Hepatic stellate cell (primary cell): ENCODE measurements around the gene SPDEF.

Experiments
- DNase-seq: peaks from one replicate; pipeline ENCODE4 v3.0.0; 2011; ENCODE audit warnings: low spot score

Gene SPDEF

DNA sequence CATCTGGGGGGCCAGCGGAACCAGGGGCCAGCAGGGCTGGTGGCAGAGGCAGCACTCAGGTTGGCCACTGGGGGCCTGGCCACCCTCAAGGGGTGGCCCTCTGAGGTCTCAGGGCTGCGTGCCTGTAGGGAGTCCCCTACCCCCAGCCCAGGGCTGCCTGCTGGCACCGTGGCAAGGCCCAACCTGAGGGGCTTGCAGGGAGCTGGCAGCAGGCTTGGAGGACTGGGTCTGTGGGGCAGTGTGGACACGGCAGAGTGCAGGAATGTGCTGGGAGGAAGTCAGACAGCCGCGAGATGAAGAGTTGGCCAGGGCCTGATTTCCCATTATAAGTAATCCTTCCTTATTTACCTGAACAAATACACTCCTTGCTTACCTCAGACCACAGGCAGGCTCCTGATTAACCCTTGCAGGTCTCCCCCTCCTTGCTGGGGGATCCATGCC is at the start of gene SPDEF:
TSS of gene SPDEF (minus strand) at position 299 of the 441 bp plus-strand sequence. CDS start 11,874 bp downstream, outside the sequence.
- DNase-seq, result no peak

DNA sequence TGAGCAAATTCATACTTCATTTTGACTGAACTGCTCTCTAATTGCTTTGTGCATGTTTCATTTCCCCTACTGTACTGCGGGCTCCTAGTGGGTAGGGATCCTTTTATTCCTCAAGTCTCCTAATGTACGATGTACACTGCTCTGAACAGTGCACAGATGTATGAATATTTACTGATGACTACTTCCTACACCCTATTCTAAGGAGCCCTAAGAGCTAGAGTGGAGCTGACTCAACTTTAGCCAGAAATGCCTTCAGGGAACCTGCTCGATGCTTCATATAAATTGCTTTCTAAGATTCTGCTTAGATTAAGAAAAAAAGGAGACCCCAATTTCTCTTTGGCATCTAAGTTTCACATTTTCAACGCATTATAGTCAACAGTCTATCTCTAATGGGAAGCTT is 47.6 kb upstream of the SPDEF start:
- no peak for DNase-seq

DNA sequence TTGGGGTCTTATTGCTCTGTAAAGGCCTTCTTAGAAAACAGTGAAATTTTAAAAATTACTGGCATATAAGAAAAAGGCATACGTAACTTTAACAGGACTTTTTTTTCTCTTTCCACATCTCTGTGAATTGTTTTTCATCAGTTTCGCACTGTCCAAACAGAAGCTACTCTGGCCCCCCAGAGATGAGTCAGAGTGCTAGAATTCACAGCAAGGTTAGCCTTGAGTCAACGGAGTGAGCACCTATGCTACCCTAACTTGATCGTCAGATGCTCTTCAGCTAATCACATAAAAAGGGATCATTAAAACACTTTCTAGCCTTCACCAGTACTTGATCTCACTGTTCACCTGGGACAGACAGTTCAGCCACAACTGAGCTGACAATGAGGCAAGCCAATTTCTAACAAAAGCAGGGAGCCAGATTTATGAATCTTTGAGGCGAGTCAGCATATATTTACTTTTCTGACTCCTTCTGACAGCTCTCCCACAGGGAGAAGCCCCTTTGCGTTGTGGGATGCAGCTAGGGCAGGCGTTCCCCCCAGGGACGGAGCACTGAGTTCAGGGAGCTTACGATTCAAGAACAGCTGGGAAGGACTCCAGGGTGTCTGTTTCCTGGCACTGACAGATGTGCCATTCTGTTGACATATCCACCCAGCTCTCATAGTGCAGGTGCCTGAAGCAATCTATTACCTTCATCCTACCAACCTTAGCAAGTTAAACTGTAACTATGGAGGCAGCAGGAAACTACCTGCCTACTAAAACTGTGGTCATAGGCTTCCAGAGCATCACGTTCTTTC is 46.4 kb upstream of the SPDEF start:
- no peak for DNase-seq

DNA sequence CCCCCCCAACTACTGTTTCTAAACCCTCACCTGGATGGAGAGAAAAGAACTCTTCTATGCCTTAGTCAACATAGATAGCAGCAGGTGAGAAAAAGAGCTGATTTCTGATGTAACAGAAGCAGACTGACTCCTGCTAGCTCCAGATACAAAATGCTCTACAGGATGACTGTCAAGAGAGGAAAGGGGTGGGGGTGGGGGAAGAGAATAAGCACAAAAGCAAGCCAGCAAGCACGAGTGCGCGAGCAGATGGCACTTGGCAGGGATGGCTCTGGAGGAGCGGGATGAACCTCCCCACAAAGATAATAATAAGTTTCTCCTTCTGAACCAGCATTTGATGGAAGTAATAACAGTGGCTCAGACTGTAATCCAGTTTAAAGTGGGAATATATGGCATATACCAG is 45.6 kb upstream of the SPDEF start:
- no peak for DNase-seq

DNA sequence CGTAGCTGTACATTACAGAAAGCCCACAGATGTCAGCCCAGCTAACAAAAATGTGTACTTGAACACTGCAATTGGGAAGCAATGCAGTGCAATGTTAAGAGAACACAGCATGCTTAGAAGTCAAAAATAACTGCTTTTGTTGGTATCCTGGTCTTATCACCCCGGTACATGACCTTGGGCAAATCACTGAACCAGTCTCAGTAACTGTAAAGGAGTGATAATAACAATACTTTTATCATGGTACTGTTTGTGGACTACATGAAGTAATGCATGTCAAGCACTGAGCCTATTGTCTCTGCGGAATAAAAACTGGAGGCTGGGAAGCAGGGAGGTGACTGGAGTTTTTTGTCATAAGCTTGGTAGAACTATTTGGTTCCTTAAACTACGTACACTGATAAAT is 44.7 kb upstream of the SPDEF start:
- no peak for DNase-seq

DNA sequence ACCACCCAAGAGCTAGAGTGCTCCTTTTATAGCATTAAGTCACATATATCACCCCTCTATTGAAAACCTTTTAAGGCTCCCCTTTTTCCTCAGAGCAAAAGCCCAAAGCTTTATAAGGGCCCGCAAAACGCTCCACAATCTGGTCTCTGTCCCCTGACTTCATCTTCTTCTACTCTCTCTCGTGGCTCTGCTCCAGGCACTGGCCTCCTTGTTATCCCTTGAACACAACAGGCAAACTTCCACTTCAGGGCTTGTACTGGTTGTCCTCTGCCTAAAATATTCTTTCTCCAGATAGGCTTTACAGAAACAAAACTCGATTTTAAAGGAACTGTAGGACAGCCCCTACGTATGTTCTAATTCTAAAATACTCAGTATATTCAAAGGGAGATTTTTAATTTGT is 44.0 kb upstream of the SPDEF start:
- no peak for DNase-seq

DNA sequence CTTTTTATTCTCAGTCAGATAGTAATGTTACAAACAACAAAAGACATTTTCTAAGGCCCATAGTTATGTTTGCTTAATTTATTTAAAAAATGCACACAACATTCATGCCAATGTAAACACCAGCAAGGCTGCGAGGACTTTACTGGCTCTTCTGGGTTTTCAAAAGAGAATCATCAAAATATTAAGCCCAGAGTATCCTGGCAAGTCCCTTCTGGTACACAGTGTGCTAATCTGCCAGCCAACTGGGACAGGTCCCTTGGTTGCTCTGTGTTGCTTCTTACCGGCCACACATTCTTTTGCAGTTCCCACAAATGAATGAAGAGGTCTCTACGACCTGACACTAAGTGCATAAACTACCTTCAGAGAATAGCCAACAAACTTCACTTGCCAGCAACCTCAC is 42.6 kb upstream of the SPDEF start:
- DNase-seq, result no peak

DNA sequence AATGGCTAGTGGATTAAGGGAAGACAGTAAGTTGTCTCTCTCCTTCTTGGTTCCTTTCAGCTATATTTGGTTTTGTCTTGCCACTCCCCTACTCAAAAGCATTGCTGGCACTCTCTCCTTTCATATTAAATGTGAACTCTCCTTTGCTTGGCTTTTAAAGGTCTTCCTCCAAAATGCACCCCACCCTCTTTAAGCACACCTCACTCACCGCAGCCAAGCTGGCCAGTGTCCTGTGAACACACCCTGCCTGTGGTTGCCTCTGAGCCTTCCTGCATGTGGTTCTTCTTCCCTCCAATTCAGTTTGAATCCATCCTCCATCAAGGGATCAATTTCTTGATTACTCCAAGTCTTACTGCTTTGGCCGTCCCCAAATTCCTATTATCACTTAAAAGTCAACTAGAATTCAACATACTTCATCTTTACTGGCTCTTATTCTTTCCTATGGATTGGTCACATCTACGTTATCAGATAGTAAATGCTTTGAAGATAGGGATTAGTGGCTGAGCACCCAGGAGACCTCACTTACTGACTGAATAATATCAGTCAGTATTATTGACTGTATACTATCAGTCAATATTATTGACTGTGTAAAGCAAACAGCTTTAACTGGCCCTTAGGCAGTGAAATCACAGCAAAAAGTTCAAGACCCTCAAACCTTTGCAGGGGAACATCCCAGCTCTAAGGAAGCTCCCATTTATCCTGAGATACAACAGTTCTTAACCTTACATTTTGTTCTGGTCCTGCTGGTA is 41.6 kb upstream of the SPDEF start:
- no peak for DNase-seq

DNA sequence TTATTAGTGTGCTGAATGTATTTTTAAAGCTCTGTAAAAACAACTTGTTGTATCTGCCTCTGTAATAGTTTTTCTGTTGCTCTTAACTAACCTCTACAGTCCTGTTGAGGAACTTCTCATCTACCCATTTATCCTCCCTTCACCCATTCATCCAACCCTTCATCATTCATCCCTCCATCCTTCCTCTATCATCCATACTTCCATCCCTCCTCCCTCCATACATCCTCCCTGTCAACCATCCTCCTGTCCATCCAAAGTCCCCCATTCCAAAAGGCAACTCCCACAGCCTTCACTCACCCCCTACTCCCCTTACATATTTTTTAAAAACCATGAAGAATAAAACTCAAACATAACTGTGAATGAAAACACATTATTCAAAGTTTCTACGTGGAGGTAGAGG is 40.7 kb upstream of the SPDEF start:
- DNase-seq, result no peak

DNA sequence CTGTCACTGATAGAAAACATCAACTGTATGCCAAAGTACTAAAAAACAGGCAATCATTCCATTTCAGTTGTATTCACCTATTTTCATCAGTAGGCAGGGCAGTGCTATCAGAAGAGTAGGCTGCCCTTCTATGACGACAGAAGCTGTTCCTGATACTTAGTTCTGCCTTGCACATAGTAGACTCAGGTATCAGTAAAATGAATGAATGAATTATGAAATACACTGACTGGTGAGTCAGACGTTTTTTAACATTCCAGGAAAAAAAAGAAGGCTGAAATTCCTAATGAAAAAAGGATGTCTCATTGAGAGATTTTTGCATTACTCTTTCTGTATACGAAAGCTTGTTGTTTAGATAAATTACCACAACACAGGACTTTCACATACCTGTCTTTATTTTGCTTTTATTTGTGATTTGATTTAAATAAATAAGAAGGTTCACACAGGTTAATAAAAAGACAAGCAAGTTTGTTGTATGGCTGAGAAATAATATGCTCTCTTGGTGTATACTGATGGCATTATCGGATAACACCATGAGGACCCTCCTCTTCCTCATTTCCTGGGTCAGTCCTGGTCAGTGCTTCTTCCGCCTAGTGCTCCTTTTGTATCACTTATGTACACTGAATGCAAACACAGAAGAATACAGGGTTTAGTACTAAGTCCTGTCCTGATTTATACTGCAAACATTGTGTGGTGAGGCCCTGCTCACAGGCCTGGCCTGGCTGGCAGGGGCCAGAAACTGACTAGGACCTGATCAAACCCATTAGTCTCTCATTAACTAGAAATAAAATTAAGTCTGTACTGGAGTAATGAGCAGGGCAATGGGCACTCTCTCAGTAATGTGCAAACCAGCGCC is 39.4 kb upstream of the SPDEF start:
- no peak for DNase-seq

DNA sequence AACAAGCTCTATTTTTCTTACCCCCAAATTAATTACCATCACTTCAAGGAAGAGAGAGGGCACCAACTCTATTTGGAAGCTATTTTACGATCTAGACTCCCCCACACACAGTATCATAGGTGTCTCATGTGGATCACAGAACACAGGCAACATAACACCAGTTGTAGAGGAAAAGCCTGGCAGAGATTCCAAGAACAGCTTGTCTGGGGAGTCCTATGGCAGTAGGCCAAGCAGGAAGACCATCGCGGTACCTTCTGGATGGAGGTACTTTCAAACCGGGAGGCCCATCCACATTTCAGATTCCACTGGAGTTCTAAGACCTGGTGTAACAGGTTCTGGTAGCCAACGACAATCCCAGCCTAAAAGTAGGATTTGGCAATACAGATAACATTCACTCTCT is 37.6 kb upstream of the SPDEF start:
- DNase-seq, result no peak

DNA sequence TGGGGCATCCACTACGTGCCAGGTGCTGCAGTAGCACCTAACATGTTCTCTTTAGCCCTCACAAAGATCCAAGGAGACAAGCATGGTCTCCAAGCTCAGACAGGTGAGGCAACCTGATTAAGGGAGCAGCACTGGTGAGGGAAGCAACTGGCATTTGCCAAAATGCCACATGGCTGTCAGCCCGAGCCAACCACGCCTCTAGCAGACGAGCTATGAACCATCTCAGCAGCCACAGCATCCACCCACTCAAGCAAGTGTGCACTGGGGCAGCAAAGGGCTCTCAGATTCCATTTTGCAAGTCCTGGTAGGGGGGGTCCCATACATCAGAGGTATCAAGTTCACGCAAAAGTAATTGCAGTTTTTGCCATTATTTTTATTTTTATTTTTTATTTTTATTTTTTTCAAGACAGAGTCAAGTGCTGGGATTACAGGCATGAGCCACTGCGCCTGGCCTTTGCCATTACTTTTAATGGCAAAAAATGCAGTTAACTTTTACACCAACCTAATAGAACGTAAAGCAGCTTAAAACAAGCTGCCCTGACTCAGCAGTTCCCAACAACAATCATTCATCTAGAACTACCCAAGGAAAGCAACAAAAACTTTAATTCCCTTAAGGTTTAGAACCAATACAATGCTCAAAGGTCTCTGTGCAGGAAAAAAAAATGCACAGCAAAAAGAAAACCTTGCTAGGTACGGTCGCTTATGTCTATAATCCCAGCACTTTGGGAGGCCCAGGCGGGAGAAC is 36.3 kb upstream of the SPDEF start:
- no peak for DNase-seq

DNA sequence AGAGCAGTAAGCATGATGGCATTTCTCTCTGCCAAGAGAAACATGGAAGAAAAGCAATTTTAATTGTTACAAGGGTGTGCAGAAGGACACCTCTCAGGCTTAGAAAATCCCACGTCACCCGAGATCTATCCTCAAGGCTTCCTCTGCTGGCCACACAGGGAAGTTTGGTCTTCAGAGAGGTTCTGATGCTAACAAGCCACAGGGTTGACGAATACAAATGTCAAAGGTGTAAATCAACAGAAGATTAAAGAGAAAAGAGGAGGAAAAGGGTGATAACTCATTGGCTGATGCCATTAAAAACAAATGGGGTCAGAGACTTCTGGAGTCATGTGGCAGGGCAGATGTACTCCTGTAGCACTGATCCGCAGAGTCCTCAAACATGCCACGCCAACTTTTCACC is 33.6 kb upstream of the SPDEF start:
- no peak for DNase-seq

DNA sequence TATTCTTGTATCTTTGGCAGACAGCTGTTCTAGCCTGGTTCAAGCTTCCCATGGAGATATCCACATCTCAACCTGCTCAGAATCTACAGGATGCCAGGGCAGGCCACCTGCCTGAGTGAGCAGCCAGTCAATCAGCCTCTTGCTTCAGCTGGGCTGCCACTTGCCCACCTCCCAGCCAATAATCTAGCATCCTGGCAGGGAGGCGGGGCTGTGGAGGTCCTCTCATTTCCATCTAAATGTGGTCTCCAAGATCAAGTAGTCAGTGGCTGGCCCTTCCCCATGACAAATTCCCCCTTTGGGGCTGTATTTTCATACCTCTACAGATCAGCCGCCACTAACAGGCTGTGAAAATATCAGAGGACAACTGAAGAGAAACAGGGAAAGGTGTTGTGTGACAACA is 33.0 kb upstream of the SPDEF start:
- no peak for DNase-seq

DNA sequence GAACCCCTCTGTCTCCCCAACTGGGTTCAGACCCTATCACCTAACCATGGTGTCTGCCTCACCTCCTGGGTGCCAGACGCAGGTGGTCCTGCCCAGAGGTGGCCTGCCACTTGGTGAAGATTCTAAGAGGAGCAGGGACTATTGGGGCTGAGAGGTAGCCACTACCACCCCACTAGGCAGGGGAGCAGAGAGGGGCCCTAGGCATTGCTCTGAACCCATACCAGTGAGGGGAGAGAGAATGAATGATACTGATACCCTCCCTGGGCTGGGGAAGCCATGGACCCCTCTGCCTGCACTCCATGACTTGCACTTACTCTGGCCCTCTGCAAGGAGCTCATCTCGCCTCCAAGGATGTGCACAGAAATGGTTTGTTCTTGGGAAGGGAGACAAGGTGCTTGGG is 31.7 kb upstream of the SPDEF start:
- DNase-seq, result no peak

DNA sequence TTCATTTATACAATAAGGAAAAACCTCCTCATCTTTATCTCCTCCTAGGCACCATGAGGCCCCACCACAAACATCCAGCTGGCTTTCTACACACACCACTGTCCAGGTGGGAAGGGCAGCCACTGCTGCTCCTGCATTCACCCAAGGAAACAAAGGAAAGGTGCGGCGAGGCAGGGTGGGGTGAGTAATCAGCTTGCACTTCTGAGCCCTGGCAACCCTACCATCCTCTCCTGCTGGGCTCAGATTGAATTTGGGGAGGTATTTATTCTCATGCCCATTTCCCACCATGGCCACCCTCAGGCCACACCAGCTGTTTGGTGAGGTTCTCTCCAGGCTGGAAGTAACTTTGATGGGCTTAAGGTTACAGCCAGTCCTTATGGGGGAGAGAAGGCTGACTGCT is 31.2 kb upstream of the SPDEF start:
- no peak for DNase-seq

DNA sequence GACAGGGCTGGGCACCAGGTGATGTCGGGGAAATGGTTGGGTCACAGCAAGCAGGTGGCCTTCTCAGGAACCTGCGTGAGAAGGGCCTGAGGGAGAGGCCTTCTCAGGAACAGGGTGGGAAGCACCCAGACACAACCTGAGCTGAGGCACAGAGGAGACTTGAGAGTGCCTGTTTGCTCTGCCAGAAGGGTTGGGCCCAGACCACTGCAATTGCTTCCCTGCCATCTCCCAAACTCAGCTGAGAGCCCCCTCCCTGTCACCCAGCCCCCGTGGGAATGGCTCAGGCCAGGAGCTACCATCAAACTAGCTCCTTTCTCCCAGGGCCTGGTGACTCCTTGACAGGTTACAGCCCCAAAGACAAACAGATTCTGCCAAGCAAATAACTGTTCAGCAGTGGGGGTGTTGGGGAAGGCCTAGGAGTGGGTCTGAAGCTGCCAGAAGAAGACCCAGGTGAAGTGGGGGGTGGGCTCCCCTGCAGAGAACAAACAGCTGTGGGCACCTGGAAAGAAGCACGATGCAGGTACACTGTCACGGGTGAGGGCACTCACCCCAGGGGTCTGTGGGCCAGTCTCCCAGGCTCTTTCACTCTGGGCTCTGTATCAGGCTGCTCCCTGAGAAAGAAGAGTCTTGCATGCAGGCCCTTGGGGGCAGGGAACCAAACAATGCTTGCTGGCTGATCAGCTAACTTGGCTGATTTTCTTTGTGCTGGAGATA is 30.4 kb upstream of the SPDEF start:
- DNase-seq, result no peak

DNA sequence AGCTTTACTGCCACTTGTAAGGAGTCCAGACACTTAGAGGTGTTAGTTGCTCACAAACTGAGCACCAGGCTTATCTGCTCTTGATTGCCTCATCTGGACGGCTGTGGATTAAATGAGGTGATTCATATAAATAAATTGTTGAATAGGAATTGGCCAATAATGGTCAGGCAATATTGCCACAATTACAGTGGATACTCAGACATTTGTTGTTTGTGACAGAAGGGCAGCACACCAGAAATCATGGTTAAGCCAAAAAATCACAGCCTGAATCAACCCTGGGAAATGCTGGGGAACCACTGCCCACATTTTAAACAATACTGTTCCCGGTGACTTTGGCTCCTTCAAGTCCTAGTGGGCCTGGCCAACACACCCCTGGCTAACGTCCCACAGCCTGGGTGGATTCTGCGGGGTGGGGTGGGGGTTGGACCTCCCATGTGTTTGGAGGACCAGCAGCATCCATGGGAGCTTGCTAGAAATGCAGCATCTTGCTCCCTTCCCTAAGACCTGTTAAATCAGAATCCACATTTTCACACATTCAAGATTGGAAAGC is 29.5 kb upstream of the SPDEF start:
- DNase-seq, result no peak

DNA sequence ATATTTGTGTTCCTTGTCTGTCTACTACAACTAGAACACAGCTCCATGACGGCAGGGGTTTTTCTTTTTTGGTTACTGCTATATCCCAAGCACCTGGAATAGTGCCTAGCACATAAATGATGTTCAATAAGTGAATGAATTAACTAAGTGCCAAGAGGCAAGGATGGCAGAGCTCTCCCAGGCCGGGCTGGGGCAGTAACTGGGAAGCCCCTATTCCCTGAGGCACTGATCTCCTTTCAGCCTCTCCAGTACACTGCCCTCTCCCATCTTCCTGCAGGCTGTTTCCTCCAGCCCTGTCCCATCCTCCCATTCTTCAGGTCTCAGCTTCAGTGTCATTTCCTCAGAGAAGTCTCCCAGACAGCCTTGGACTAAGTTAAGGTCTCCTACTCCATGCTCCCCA is 29.0 kb upstream of the SPDEF start:
- no peak for DNase-seq

DNA sequence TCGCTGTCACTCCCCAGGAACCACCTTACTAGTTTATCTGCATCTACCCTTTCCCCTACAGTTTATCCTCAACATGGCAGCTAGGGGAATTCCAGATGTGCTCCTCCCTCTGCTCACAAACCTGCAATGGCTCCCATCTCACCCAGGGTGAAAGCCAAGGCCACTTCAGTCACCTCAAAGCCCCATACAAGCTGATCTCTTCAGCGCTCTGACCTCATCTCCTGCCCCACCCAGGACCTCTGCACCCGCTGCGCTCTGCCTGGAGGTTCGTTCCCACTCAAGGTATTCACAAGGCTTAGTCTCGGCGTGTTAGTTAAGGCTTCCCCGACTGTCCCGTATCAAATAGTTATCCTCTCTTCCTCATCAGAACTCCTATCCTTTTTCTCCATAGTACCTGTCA is 28.6 kb upstream of the SPDEF start:
- no peak for DNase-seq
